Natural killer cell (primary cell): ENCODE results near the gene WFS1. TPM values are rescaled to one million over a fixed set of nuclear protein-coding genes. Genes with fewer than 3 reads are reported as not detected.

Experiments
- ATAC-seq, 3 donors: fragments of 150-1000 bp in 2 of 3; fragments of 200-7000 bp in 1 of 3; cut with Tn5 transposase; 1 replicate in 1 of 3; 2 replicates in 2 of 3; pipeline ENCODE4 v1.10.0; 2021; ENCODE audit warnings: mild to moderate bottlenecking in 2 of 3, moderate library complexity in 2 of 3
- DNase-seq, 2 donors: peaks; one replicate each; pipeline versions ENCODE4 v3.0.0 to v3.0.0-alpha.2; 2013 to 2021; ENCODE audit warnings: mixed read lengths in 1 of 2
- H3K27ac ChIP-seq: one replicate; pipeline ENCODE4 v1.5.1; 2013; ENCODE audit warnings: mild to moderate bottlenecking, low read length
- H3K27me3 ChIP-seq: one replicate; pipeline ENCODE4 v1.6.1; 2013; ENCODE audit warnings: low read length; ENCODE audit not compliant: control insufficient read depth, insufficient read depth
- H3K36me3 ChIP-seq: one replicate; pipeline ENCODE4 v1.6.1; 2013; ENCODE audit warnings: low read length; ENCODE audit not compliant: control insufficient read depth, insufficient read depth
- H3K4me1 ChIP-seq: one replicate; pipeline ENCODE4 v1.6.1; 2013; ENCODE audit warnings: low read length; ENCODE audit not compliant: control insufficient read depth, insufficient read depth
- H3K4me3 ChIP-seq: one replicate; pipeline ENCODE4 v1.5.1; 2013; ENCODE audit warnings: low read length
- H3K9me3 ChIP-seq: one replicate; pipeline ENCODE4 v1.6.1; 2013; ENCODE audit warnings: low read length; ENCODE audit not compliant: control insufficient read depth, insufficient read depth
- H3K27ac Mint-ChIP-seq, 2 donors: one replicate each; pipeline ENCODE4 v1.8.0; 2022; ENCODE audit warnings: mild to moderate bottlenecking in 2 of 2, mixed read lengths in 2 of 2, moderate library complexity in 1 of 2
- H3K27me3 Mint-ChIP-seq, 2 donors: one replicate each; pipeline ENCODE4 v1.8.0; 2022; ENCODE audit warnings: low read depth in 2 of 2, mixed read lengths in 2 of 2
- H3K36me3 Mint-ChIP-seq: one replicate; pipeline ENCODE4 v1.8.0; 2022; ENCODE audit warnings: mixed read lengths
- H3K4me1 Mint-ChIP-seq, 2 donors: one replicate each; pipeline ENCODE4 v1.8.0; 2022; ENCODE audit warnings: mixed read lengths in 2 of 2
- H3K4me3 Mint-ChIP-seq: one replicate; pipeline ENCODE4 v1.8.0; 2022; ENCODE audit warnings: mild to moderate bottlenecking, moderate library complexity, mixed read lengths
- H3K9me3 Mint-ChIP-seq, 2 donors: one replicate each; pipeline ENCODE4 v1.8.0; 2022; ENCODE audit warnings: mixed read lengths in 2 of 2
- WGBS: methylation state at CpG from one replicate; pipeline ENCODE4 v1.1.7; 2013; ENCODE audit warnings: missing lambda C conversion rate; ENCODE audit not compliant: insufficient coverage; 5-methylcytosine and 5-hydroxymethylcytosine counted together
- intact Hi-C: fragments of 100-400 bp; cut with micrococcal nuclease; formaldehyde crosslinking; loops from one replicate; pipeline ENCODE4 v1.14.2; 2022
- total RNA-seq, 4 donors: library from RNA; stranded (reverse); fragments of 120-200 nt in 1 of 4; gene quantifications; one replicate each; pipeline versions ENCODE4 v1.2.3 to v1.2.4, GENCODE V29; 2013 to 2022
- TF ChIP-seq, protein P1 (sequence below): fragments of 200-600 bp; IDR thresholded peaks from one replicate; pipeline ENCODE4 v1.8.0; 2022; ENCODE audit warnings: antibody characterized with exemption

The WFS1 gene
- total RNA-seq, 3 donors from 2014 or later (not counting 1 experiment from before 2014, with no cell fraction given) = 3.0 to 5.6 (median 3.5) TPM

DNA sequence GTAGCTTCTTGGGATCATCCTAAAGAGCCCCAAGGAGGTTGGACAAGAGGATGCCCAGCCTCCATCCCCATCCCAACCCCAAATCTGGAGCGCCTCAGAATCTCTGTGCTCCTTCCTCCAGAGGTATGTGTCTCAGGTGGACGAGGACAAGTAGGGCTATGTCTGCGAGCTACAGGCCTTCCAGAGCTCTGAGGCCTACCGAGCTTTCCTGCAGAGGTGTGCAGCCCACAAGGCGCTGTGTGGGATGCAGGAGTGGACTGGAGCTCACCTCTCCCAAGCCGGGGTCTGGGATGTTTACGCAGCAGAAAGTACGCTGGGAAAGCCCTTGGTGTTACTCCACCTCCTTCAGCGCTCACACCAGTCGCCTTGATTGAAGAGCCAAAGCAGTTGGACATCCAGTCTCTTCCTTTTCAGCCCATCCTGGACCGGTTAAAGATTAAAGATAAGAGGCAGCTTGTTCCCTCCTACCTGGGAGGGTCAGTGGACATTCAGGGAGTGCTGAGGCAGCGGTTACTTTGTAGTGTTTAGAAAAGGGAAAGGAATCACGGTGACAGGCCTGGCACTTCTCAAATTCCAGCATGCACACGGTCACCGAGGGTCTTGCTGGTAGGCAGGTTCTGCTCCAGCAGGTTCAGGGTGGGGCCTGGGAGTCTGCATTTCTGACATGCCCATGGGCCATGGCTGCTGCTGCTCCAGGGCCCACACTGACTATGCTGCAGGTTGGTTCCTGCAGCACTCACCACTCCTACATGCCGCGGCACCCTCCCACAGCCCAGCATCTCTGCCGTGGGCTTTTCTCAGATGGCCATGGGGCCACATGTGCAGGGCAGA lies 39.8 kb upstream of the WFS1 start:
- H3K36me3 Mint-ChIP-seq = no peaks in the 10 kb centered on the region
- TF ChIP-seq, protein P1, sequence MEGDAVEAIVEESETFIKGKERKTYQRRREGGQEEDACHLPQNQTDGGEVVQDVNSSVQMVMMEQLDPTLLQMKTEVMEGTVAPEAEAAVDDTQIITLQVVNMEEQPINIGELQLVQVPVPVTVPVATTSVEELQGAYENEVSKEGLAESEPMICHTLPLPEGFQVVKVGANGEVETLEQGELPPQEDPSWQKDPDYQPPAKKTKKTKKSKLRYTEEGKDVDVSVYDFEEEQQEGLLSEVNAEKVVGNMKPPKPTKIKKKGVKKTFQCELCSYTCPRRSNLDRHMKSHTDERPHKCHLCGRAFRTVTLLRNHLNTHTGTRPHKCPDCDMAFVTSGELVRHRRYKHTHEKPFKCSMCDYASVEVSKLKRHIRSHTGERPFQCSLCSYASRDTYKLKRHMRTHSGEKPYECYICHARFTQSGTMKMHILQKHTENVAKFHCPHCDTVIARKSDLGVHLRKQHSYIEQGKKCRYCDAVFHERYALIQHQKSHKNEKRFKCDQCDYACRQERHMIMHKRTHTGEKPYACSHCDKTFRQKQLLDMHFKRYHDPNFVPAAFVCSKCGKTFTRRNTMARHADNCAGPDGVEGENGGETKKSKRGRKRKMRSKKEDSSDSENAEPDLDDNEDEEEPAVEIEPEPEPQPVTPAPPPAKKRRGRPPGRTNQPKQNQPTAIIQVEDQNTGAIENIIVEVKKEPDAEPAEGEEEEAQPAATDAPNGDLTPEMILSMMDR = no peak

GRCh38 chr4:6230502-6230785 lies 39.2 kb upstream of the WFS1 start:
- H3K27me3 Mint-ChIP-seq = peaks cover 3 to 14% of the 10 kb centered on the region in 2 donors
- no peak overlapping the region for H3K4me3 Mint-ChIP-seq
- no peak overlapping the region for H3K27ac Mint-ChIP-seq
- H3K4me1 Mint-ChIP-seq = no peaks in the 10 kb centered on the region
- H3K9me3 Mint-ChIP-seq = no peaks in the 10 kb centered on the region
- intact Hi-C loops = no loop called here
- Histone ChIP-seq H3K4me3 (no peak overlapping the region), H3K36me3 (no peaks in the 10 kb centered on the region), H3K27ac (no peak overlapping the region), H3K27me3 (no peaks in the 10 kb centered on the region), H3K4me1 (no peaks in the 10 kb centered on the region), H3K9me3 (no peaks in the 10 kb centered on the region)
- TF ChIP-seq, protein P1 = no peak
- no peak for DNase-seq
- 48% methylated on average over 3 of the region's 3 CpGs for WGBS
- no peak for ATAC-seq
- H3K36me3 Mint-ChIP-seq = no peaks in the 10 kb centered on the region

More for the DNA sequence above, 39.8 kb upstream of the WFS1 start:
- H3K9me3 Mint-ChIP-seq = no peaks in the 10 kb centered on the region
- DNase-seq (no peak), ATAC-seq (no peak)
- H3K4me3 Mint-ChIP-seq = no peak overlapping the region
- H3K27ac Mint-ChIP-seq = no peak overlapping the region
- no peak overlapping the region for H3K4me3 ChIP-seq
- no peak overlapping the region for H3K27ac ChIP-seq
- intact Hi-C loops = no loop called here
- no peaks in the 10 kb centered on the region for H3K4me1 Mint-ChIP-seq
- H3K4me1 ChIP-seq = no peaks in the 10 kb centered on the region
- WGBS = 82% methylated on average over 18 of the region's 18 CpGs
- peaks cover 4 to 19% of the 10 kb centered on the region in 2 donors for H3K27me3 Mint-ChIP-seq
- no peaks in the 10 kb centered on the region for H3K27me3 ChIP-seq
- H3K9me3 ChIP-seq = no peaks in the 10 kb centered on the region
- H3K36me3 ChIP-seq = no peaks in the 10 kb centered on the region

GRCh38 chr4:6230827-6231662 lies 38.6 kb upstream of the WFS1 start:
- 85% methylated on average over 21 of the region's 21 CpGs for WGBS
- intact Hi-C loops = no loop called here
- Mint-ChIP-seq H3K9me3 (no peaks in the 10 kb centered on the region), H3K27me3 (peaks cover 4 to 8% of the 10 kb centered on the region in 2 donors), H3K36me3 (no peaks in the 10 kb centered on the region), H3K4me3 (no peak overlapping the region), H3K4me1 (no peaks in the 10 kb centered on the region), H3K27ac (no peak overlapping the region)
- TF ChIP-seq, protein P1 = no peak
- H3K27me3 ChIP-seq = no peaks in the 10 kb centered on the region
- ATAC-seq = no peak
- H3K4me3 ChIP-seq = no peak overlapping the region
- no peak for DNase-seq
- no peaks in the 10 kb centered on the region for H3K9me3 ChIP-seq
- no peaks in the 10 kb centered on the region for H3K4me1 ChIP-seq
- H3K27ac ChIP-seq = no peak overlapping the region
- H3K36me3 ChIP-seq = no peaks in the 10 kb centered on the region
